K562 (cell line): Measurements from ENCODE around the gene CCNL2. TPM values are rescaled to one million over a fixed set of nuclear protein-coding genes. Genes with fewer than 3 reads are reported as not detected.
"Not testable (repeated sequence)": the region's sequence is repeated elsewhere in the genome, so short reads cannot be mapped to it uniquely, and the experiment has no call there.

Experiments
- ATAC-seq: fragments of 200-7000 bp; cut with Tn5 transposase; 3 replicates; pipeline ENCODE4 v1.9.1; 2020; ENCODE audit warnings: moderate library complexity
- BruUV-seq: library from RNA; stranded (reverse); fragments of 400-500 nt; replicated peaks from 2 replicates; lab custom pipeline; 2021; lab: Mats Ljungman, UMichigan
- CTCF ChIA-PET: fragments of 300-600 bp; formaldehyde crosslinking; extraction: SDS; loops from one replicate; lab custom pipeline; 2021; ENCODE audit warnings: low intra/inter-chr PET ratio; lab: Yijun Ruan, JAX
- POLR2A ChIA-PET: fragments of 300-600, 350-650 bp; sonication (Branson Sonifier 250); formaldehyde crosslinking; extraction: SDS; loops from one replicate; lab custom pipeline; 2021; ENCODE audit warnings: antibody characterized with exemption, inconsistent platforms; lab: Yijun Ruan, JAX
- DNase-seq, 4 experiments: peaks; one replicate each; pipeline versions ENCODE4 v3.0.0 to v3.0.0-alpha.2; 2011 to 2018; ENCODE audit warnings: low spot score in 3 of 4, mixed read lengths in 3 of 4; ENCODE audit errors: extremely low read depth in 1 of 4
- FAIRE-seq: peaks from 2 replicates; lab custom pipeline; 2011; peaks lifted over from hg19 to GRCh38; lab: Jason Lieb, UNC
- H2AFZ ChIP-seq: 2 replicates; pipeline ENCODE4 v1.6.0; 2011; ENCODE audit warnings: low read depth, low read length, control low read depth, inconsistent platforms
- H3K27ac ChIP-seq: fragments of 200-600 bp; 3 replicates; pipeline ENCODE4 v1.8.0; 2011; ENCODE audit warnings: low read depth, mild to moderate bottlenecking, control low read depth, inconsistent platforms, low read length, moderate library complexity, mixed read lengths; ENCODE audit errors: extremely low read depth
- H3K27me3 ChIP-seq, 2 experiments: fragments of 300-600 bp in 1 of 2; 2 replicates in 1 of 2; 3 replicates in 1 of 2; pipeline versions ENCODE4 v1.6.0 to v1.8.0; 2011; ENCODE audit warnings: inconsistent platforms in 2 of 2, low read length in 2 of 2, mild to moderate bottlenecking in 1 of 2, mixed read lengths in 1 of 2, moderate library complexity in 1 of 2; ENCODE audit not compliant: control insufficient read depth in 2 of 2, insufficient read depth in 2 of 2
- H3K36me3 ChIP-seq: fragments of 300-600 bp; 3 replicates; pipeline ENCODE4 v1.8.0; 2011; ENCODE audit warnings: mild to moderate bottlenecking, low read length, inconsistent platforms; ENCODE audit not compliant: control insufficient read depth, insufficient read depth
- H3K4me1 ChIP-seq, 2 experiments: fragments of 200-600 bp in 1 of 2; replicated peaks in 1 of 2; 2 replicates in 1 of 2; 3 replicates in 1 of 2; pipeline versions ENCODE4 v1.5.1 to v1.8.0; 2011; ENCODE audit warnings: inconsistent platforms in 2 of 2, low read length in 2 of 2, mild to moderate bottlenecking in 1 of 2, mixed read lengths in 1 of 2, moderate library complexity in 1 of 2; ENCODE audit not compliant: control insufficient read depth in 2 of 2, insufficient read depth in 2 of 2
- H3K4me2 ChIP-seq: 2 replicates; pipeline ENCODE4 v1.6.1; 2011; ENCODE audit warnings: low read length, control low read depth, inconsistent platforms, mixed read lengths; ENCODE audit not compliant: insufficient read depth
- H3K4me3 ChIP-seq: fragments of 200-600 bp; sonication (generic), shearing (Covaris generic); 2 replicates; pipeline ENCODE4 v1.5.1; 2016; ENCODE audit warnings: control low read depth, inconsistent platforms
- H3K79me2 ChIP-seq: fragments of 200-600 bp; 3 replicates; pipeline ENCODE4 v1.8.0; 2011; ENCODE audit warnings: low read length, inconsistent platforms; ENCODE audit not compliant: control insufficient read depth, insufficient read depth
- H3K9ac ChIP-seq, 2 experiments: 2 replicates each; pipeline versions ENCODE4 v1.6.0 to v1.6.1; 2011; ENCODE audit warnings: low read depth in 2 of 2, low read length in 2 of 2, control low read depth in 1 of 2, inconsistent platforms in 1 of 2, mild to moderate bottlenecking in 1 of 2, mixed read lengths in 1 of 2; ENCODE audit not compliant: insufficient read depth in 1 of 2
- H3K9me1 ChIP-seq: one replicate; pipeline ENCODE4 v1.6.0; 2011; ENCODE audit warnings: inconsistent platforms, mild to moderate bottlenecking, low read length, moderate library complexity; ENCODE audit not compliant: control insufficient read depth, insufficient read depth
- H3K9me3 ChIP-seq: replicated peaks from 2 replicates; pipeline ENCODE4 v1.5.1; 2011; ENCODE audit warnings: low read depth, low read length, inconsistent platforms; ENCODE audit not compliant: control insufficient read depth, insufficient read depth
- H4K20me1 ChIP-seq: replicated peaks from 2 replicates; pipeline ENCODE4 v1.6.1; 2011; ENCODE audit warnings: low read length, inconsistent platforms, mixed read lengths; ENCODE audit not compliant: control insufficient read depth, insufficient read depth
- KDM5B ChIP-seq: fragments of 200-600 bp; sonication (generic); IDR thresholded peaks from 2 replicates; pipeline ENCODE4 v1.6.1; 2012; ENCODE audit warnings: low read depth, mild to moderate bottlenecking, moderate library complexity, low read length, control low read depth, inconsistent platforms; ENCODE audit not compliant: insufficient replicate concordance
- NFRKB ChIP-seq: fragments of 450-650 bp; IDR thresholded peaks from 2 replicates; pipeline ENCODE4 v1.6.1; 2016; ENCODE audit warnings: low read depth
- NR2C2 ChIP-seq, 2 experiments: fragments of 200-800 bp in 1 of 2; sonication (Bioruptor generic) in 1 of 2; sonication (generic) in 1 of 2; formaldehyde crosslinking in 1 of 2; IDR thresholded peaks; 2 replicates each; pipeline versions ENCODE4 v1.6.1 to v1.8.0; 2016 to 2022; ENCODE audit warnings: mild to moderate bottlenecking in 1 of 2, missing compliant biosample characterization in 1 of 2, missing genetic modification characterization in 1 of 2, missing genetic modification reagents in 1 of 2
- PBX2 ChIP-seq, 2 experiments: IDR thresholded peaks in 1 of 2; conservative IDR thresholded peaks in 1 of 2; 2 replicates each; pipeline ENCODE4 v1.6.1; 2016; ENCODE audit warnings: low read depth in 2 of 2, mild to moderate bottlenecking in 1 of 2, missing compliant biosample characterization in 1 of 2, missing genetic modification characterization in 1 of 2, moderate library complexity in 1 of 2
- POLR2B ChIP-seq: fragments of 450-650 bp; IDR thresholded peaks from 2 replicates; pipeline ENCODE4 v1.6.1; 2018; ENCODE audit warnings: low read depth; ENCODE audit not compliant: partially characterized antibody
- POLR3G ChIP-seq: IDR thresholded peaks from 2 replicates; pipeline ENCODE4 v1.6.1; 2011; ENCODE audit not compliant: insufficient read length, insufficient replicate concordance; ENCODE audit errors: extremely low read depth
- RBFOX2 ChIP-seq: fragments of 200-400 bp; formaldehyde crosslinking; IDR thresholded peaks from 2 replicates; pipeline ENCODE4 v1.6.1; 2017; ENCODE audit warnings: low read depth, mild to moderate bottlenecking, low read length, moderate library complexity
- RBM22 ChIP-seq: fragments of 200-400 bp; formaldehyde crosslinking; IDR thresholded peaks from 2 replicates; pipeline ENCODE4 v1.6.1; 2018; ENCODE audit warnings: low read length, low read depth; ENCODE audit not compliant: poor library complexity, severe bottlenecking
- SIX5 ChIP-seq, 2 experiments: IDR thresholded peaks; 2 replicates each; pipeline ENCODE4 v1.6.1; 2011; ENCODE audit warnings: low read length in 2 of 2, borderline replicate concordance in 1 of 2, low read depth in 1 of 2, mild to moderate bottlenecking in 1 of 2, moderate library complexity in 1 of 2; ENCODE audit not compliant: insufficient read depth in 1 of 2
- SUPT5H ChIP-seq: fragments of 450-650 bp; IDR thresholded peaks from 2 replicates; pipeline ENCODE4 v1.6.1; 2016
- WGBS: fragments of 100-300 bp; shearing (Covaris generic); methylation state at CpG from one replicate; pipeline ENCODE4 v1.1.6; 2016; ENCODE audit warnings: low coverage, mixed read lengths; ENCODE audit not compliant: insufficient coverage; ENCODE audit errors: missing lambda C conversion rate; 5-methylcytosine and 5-hydroxymethylcytosine counted together
- in situ Hi-C: fragments of 300-500 bp; cut with MboI; formaldehyde crosslinking; loops from 4 replicates; pipeline ENCODE4 v1.15.0; 2018; ENCODE audit warnings: inconsistent platforms, mixed read lengths
- intact Hi-C: fragments of 100-400 bp; cut with micrococcal nuclease; formaldehyde crosslinking; loops from 2 replicates; pipeline ENCODE4 v1.14.2; 2022
- polyA plus RNA-seq, 8 experiments: library from polyadenylated mRNA; depleted of rRNA in 4 of 8; stranded (reverse) in 5 of 8; unstranded in 3 of 8; fragments of >200 nt; fragmentation: Nextera tagmentation in 2 of 8; fragmentation: Illumina TruSeq in 1 of 8; extraction: Ambion mirVana in 2 of 8; extraction: Trizol in 1 of 8; gene quantifications; 2 replicates each; pipeline versions ENCODE4 v1.2.1 to v1.2.3, GENCODE V29; 2011 to 2014; ENCODE audit warnings: inconsistent platforms in 1 of 8, missing spikeins in 1 of 8
- total RNA-seq, 7 experiments: library from RNA; depleted of rRNA in 6 of 7; stranded (reverse); fragments of >200 nt in 6 of 7; fragmentation: Illumina TruSeq in 2 of 7; extraction: Trizol in 2 of 7; gene quantifications; 2 replicates each; pipeline versions ENCODE4 v1.2.1 to v1.2.3, GENCODE V29; 2011 to 2021; ENCODE audit warnings: low replicate concordance in 1 of 7

Gene CCNL2
- total and polyA plus RNA-seq, 9 of the 15 experiments (the other 6 are each of a cell fraction or from before 2014, with no cell fraction given): 2.8 to 287 (median 94.5) TPM

DNA sequence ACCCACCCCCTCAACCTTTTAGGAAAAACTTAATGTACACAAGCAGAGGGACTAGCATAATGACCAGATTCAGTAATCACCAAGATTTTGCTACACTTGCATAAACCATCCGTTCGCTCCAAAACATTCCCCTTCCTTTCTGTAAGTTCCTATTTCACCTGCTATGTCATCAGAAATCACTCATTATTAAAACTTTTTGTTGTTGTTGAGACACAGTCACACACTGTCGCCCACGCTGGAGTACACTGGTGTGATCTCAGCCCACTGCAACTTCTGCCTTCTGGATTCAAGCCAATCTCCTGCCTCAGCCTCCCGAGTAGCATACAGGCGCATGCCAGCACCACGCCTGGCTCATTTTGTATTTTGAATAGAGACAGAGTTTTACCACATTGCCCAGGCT, 4.5 kb upstream of the CCNL2 start (continued):
- TF ChIP-seq SUPT5H (0 out of 2 replicates have a peak, but pooled peaks have one; percentile 39), SIX5 (IDR thresholded peaks at IDR 0.05; ENCODE audit: borderline replicate concordance in 1 of 2, insufficient read depth in 1 of 2, low read depth in 1 of 2, low read length in 2 of 2) (no peak), NFRKB (no peak), POLR3G (no peak), PBX2 (CRISPR knock-in tag; IDR thresholded peaks at IDR 0.05; ENCODE audit: low read depth) (no peak), PBX2 (tag; conservative IDR thresholded peaks at IDR 0.05; ENCODE audit: low read depth) (no peak)

DNA sequence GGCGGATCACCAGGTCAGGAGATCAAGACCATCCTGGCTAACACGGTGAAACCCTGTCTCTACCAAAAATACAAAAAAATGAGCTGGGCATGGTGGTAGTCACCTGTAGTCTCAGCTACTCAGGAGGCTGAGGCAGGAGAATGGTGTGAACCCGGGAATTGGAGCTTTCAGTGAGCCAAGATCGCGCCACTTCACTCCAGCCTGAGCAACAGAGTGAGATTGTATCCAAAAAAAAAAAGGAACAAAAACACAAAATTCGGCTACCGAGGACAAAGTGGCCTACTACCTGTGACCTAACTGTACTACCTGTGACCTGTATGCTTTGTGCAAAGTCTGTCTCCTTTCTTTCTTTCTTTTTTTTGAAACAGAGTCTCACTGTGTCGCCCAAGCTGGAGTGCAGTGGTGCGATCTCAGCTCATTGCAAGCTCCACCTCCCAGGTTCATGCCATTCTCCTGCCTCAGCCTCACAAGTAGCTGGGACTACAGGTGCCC, 3.8 kb upstream of the CCNL2 start:
- H3K4me1 ChIP-seq: peaks cover 23 to 68% of the 10 kb centered on the region in 2 experiments
- peaks cover 71% of the 10 kb centered on the region for H3K36me3 ChIP-seq
- intact Hi-C loops; H3K4me2 ChIP-seq; ATAC-seq; BruUV-seq; H3K9me1 ChIP-seq; H3K4me3 ChIP-seq; H3K27me3 ChIP-seq; DNase-seq; H3K27ac ChIP-seq; in situ Hi-C loops; FAIRE-seq; H2AFZ ChIP-seq; CTCF ChIA-PET; H3K9me3 ChIP-seq; H3K9ac ChIP-seq; TF ChIP-seq NR2C2 (CRISPR knock-in tag; IDR thresholded peaks at IDR 0.05): not testable (repeated sequence)
- peaks cover 14% of the 10 kb centered on the region for H4K20me1 ChIP-seq
- WGBS: 78% methylated on average over 8 of the region's 9 CpGs
- peaks cover 84% of the 10 kb centered on the region for H3K79me2 ChIP-seq
- POLR2A ChIA-PET: interaction anchor here (0.7 to 1.7 kb wide), 9 partner anchors 7 to 356 kb away, joined by 3 to 8 read pairs (median 3); partner anchors contain the start of gene AURKAIP1
- TF ChIP-seq KDM5B (peak; percentile 14), RBFOX2 (0 out of 2 replicates have a peak, but pooled peaks have one; percentile 29), RBM22 (peak; percentile 34), NR2C2 (tag; IDR thresholded peaks at IDR 0.05) (0 out of 2 replicates have a peak, but pooled peaks have one; percentile 44), POLR2B (peak; percentile 24)
